Smooth muscle cell of the pulmonary artery (primary cell): ENCODE measurements around the gene FAM47C. TPM values are rescaled to one million over a fixed set of nuclear protein-coding genes. Genes with fewer than 3 reads are reported as not detected.

Source experiments
- total RNA-seq: library from RNA; depleted of rRNA; stranded (reverse); fragments of >200 nt; gene quantifications from 2 replicates; pipeline ENCODE4 v1.2.3, GENCODE V29; 2014

Gene FAM47C
- not detected in 2 replicates for total RNA-seq

DNA sequence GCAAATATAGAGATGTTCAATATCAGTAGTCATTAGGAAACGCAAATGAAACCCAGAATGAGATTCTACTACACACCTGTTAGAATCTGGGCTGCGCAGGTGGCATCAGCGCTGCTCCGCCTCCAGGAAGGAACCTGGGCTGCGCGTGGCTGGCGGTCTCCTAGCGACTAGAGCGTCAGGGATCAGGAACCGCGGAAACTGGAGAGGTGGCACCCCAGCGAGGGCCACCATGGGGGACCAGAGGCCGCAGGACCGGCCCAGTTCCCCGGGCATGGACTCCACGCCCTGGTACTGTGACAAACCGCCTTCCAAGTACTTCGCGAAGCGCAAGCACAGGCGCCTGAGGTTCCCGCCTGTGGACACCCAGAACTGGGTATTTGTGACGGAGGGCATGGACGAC is at the start of gene FAM47C:
Gene FAM47C (plus strand): TSS at position 185 of the 400 bp plus-strand sequence. CDS start 45 bp downstream, at position 230.

